Medulla oblongata (tissue), 1 donor: ENCODE measurements around the gene ATP2C2.
A peak's percentile ranks its signal among the peaks of the same experiment; 100 is the strongest.

Experiments
- DNase-seq: peaks from one replicate; pipeline ENCODE4 v3.0.0-alpha.2; 2015; ENCODE audit errors: extremely low spot score

ATP2C2 gene

GRCh38 chr16:84471316-84471715 is 103.0 kb downstream of the ATP2C2 start:
- no peak for DNase-seq

GRCh38 chr16:84471966-84472365 is 103.6 kb downstream of the ATP2C2 start:
- DNase-seq: no peak

DNA sequence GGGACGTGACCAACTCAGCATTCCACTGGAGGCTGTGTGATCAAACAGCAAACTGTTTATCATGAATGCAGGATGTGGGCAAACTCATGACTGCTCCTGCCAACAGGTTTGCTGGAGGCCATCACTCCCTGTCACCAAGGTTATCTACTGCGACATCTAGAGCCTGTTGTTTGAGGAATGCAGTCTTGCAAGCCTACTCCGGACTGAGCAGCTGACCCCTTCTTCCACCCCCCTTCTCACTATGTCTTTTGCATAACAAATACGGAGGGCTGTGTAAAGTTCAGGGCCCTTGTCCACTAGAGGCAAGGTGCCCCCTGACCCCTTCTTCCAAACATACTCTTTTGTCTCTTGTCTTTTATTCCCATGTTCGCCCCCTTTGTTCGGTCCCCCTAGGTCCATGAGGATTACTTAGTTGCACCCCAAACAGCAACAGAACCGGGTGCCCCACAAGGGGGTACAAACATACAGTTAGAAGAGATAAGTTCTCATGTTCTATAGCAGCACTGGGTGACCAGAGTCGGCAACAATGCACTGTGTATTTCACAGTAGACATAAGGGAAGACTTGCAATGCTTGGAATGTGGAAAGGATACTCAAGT is 107.4 kb downstream of the ATP2C2 start:
- no peak for DNase-seq

DNA sequence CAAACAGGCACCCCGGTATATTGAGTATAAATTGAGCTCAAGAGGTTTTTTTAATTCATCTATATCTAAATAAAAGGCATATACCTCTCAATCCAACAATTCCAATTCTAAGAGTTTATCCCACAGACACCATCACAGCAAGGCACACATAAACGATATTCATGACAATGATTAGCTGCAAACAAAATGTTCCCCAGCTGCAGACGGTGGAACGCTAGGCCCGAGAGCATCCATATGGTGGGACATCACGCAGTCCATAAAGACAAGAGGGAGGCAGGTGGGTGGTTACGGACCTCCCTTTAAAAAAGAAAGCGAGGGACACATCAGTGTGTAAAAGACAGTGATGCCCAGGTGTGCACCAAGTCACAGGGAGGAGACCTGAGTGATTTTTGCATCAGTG is 108.1 kb downstream of the ATP2C2 start:
- no peak for DNase-seq

- no peak for DNase-seq
These were observed 109.3 kb downstream of the ATP2C2 start for GRCh38 chr16:84477661-84478060.

DNA sequence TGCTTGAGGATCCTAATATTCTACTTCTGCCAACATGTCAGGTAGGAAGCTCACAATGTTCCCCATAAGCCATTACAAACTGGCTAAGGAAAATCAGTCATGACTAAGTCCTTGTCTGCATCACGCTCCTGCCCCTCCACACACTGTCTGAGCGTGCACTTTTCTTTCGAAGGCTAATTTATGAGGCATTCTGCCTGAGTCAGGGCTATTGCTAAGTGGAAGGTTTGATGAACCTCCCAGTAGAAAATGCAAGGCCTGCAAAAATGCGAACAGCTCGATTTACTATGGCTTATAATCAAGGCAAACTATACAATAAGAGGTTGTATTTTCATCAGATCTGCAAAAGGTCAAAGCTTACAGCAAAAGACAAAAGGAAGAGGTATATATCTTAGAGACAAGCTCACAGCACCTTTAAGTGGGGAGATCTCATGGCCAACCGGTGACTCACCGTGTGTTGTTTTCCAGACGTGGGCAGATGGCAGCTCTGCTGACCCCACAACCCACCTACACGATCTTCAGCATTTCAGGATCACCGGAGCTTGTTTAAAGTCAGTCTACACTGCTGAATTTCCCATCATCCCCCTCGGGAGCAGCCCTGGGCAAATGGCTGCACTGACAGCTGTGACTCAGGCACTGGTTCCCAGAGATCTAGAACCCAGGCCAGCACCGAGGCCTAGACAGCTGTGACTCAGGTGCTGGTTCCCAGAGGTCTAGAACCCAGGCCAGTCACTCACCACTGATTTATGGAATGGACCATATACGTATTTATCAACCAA is 110.0 kb downstream of the ATP2C2 start:
- DNase-seq: no peak

DNA sequence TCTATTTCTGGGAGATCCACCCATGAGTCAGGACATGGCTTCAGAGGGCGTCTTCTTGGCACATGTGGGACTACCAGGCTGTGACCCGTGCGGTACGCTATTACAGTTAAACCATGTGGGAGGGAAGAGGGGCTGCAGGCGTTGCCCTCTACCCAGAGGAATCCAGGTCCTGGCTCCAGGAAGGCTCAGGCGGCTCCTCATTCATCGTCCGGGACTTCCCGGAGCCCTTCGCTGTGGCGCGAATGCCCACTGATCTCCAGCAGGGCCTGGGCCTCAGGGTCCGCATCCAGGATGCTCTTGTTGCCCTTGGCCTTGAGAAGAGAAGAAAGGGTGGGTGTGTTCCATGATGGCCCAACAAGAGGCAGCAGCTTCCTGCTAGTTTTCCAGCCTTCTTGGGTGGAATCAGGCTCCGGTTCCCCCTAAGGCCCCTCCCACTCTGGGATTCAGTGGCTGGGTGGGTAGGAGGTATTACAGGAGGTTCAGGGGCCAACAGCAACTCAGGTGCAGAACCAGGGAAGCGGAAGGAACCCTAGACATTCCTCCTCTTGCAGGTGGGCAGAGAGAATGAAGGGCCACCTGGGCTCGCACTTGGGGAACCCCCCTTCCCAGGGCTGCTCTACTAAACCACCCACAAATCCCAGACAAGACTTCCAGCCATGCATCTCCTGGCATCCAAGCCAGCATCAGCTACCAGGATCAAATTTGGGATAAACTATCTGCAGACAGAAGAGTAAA is 111.5 kb downstream of the ATP2C2 start:
- DNase-seq: no peak

DNA sequence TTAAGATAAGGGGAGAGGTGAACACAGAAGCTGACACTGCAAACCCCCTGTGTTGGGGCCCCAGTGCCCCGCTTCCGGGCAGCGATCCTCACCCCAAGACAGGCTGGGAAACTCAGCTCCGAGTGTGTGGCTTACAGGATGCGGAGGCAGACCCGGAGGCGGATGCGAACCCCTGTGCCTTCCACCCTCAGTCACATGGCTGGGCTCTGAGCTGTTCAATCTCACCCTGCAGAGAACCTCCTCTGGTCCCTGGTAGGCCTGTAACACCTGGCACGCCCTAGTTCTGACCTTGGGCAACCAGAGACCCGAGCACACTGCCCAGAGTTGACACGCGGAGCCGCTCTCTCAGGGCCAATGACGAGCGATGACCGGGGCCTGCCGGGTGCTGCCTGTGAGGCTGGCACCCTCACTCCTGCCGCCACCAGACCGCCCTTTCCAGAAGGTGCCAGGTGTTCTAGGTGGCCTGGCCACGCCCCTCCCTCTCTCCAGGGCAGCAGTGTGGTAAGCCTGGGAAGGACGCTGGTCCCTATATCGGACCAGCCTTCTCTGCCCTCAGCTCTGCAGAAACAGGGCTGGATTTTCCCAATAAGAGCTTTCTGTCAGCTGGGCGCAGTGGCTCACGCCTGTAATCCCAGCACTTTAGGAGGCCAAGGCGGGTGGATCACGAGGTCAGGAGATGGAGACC is 112.9 kb downstream of the ATP2C2 start:
- no peak for DNase-seq

DNA sequence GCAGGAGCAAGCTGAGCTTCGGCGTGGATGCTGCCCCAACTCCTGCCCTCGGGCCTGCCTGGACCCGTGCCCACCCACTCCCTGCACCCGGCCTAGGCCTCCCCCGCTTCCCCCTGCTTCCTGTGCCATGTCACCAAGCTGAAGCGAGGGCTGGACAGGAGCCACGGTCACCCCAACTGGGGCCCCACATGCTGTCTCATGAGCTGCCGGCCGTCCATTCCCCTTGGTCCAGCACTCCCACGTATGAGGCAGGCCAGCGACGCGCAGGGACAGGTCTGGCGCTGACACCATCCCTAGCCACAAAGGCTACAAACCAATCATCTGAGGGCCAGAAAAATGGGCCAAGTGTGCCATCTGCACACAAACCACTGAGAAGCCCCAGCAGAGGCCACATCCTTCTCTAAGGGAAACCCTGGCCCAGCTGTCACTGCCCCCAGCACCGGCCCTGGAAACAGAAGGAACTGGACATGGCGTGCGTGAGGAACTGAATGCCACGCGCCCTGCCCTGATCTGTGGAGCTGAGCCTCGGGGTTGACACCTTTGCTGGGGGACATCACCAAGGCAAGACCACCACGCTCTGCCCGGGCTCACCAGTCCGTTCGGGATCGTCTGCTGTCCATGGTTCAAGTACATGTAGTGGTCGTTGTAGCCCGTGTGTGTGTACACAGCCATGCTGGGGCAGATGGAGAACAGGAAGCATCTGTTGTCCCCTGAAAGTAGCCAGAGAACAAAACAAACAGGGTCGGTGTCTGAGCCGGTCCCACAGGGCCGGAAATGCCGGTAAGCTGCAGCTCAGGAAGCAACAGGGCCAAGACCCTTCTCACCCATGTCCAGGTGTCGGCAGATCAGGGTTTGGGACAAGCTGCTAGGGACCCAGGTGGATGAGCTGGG is 113.9 kb downstream of the ATP2C2 start:
- DNase-seq: peak; percentile 17

- DNase-seq: no peak
These were observed 114.9 kb downstream of the ATP2C2 start for GRCh38 chr16:84482951-84483881.

- no peak for DNase-seq
These were observed 115.7 kb downstream of the ATP2C2 start for GRCh38 chr16:84483882-84484565.

DNA sequence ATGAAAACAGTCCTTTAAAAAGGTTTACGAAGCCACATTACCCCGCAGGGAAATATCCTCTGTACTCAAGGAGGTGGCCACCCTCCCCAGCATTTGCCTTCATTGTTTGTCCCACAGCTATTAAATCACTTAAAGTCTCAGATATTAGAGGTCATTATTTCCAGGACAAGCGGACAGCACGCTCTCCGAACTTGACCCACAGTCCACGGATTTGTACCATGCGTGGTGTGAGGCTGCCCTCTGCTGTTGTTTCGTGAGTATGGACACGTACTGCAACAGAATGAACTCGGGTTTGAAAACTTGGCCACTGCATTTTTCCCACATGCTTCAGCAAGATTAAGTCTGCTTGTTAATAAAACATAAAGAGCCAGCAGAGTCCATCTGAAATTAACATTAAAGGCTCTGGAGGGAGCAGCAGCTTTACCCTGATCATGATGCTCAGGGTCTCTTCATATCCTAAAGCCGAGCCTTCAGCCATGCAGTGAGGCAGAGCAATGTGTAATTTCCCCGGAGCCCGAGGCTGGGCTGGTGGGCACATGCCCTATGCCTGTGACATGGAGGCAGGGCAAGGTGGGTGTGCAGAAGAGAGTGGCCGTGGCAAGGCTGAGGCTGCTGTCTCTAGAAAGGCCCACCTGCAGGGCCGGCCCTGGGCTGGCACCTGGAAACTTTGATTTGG is 116.4 kb downstream of the ATP2C2 start:
- peak; percentile 90 for DNase-seq

DNA sequence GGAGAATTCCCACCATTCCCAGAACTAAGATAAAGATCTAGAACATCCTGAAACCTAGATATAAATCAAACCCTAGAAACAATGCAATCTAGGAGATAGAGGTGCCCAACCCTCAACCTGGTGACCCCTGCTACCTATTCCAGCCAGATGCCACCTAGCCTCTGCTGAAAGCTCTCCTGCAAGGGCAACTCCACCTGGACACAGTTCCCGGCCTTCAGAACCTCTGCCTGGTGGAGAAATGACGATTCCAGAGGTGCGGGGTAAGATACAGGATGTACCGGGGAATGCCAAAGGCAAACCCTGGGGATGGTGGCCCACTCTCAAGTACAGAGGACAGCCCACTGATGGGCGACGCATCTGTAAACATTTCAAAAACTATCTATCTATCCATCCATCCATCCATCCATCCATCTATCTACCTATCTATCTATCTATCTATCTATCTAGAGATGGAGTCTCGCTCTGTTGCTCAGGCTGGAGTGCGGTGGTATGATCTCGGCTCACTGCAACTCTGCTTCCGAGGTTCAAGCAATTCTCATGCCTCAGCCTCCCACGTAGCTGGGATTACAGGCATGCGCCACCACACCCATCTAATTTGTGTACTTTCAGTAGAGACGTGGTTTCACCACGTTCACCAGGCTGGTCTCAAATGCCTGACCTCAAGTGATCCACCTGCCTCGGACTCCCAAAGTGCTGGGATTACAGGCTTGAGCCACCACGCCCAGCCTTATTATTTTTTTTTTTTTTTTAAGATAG is 117.1 kb downstream of the ATP2C2 start:
- no peak for DNase-seq

DNA sequence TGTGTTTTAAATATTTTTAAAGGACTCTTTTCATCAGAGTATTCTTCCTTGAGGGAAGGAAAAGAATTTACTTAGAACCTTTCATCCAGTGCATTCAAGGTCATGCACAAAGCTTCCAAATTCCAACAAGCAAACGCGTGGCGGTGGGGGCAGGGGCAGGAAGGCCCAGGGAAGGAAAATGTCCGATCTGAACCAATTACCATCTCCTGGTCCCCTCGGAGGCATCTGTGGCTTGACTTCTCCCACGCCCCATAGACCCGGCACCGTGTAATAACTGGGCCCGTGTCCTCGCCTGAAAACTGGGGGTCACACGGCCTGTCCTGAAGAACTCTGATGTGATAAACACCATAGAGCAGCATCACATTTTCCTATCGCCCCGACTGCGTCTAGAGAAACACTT is 117.8 kb downstream of the ATP2C2 start:
- DNase-seq: no peak

GRCh38 chr16:84486551-84487235 is 118.4 kb downstream of the ATP2C2 start:
- no peak for DNase-seq

- DNase-seq: no peak
These were observed 119.0 kb downstream of the ATP2C2 start for GRCh38 chr16:84487358-84487757.

DNA sequence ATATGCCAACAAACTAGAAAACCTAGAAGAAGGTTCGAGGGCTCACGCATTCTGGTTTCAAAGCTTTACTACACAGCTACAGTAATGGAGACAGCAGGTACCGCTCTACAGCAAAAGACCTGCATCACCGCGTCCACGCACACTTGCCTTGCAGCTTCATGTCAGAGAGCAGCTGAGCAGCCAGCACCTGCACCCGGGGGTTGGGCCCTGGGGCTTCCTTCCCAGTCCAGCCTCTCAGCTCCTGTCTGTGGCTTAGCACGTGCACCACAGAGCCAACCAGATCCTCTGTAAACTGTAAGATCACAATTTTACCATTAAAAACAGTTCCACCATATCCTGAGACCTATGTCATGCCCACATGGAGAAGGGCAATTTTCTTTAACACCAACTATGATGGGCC is 120.8 kb downstream of the ATP2C2 start:
- DNase-seq: no peak

DNA sequence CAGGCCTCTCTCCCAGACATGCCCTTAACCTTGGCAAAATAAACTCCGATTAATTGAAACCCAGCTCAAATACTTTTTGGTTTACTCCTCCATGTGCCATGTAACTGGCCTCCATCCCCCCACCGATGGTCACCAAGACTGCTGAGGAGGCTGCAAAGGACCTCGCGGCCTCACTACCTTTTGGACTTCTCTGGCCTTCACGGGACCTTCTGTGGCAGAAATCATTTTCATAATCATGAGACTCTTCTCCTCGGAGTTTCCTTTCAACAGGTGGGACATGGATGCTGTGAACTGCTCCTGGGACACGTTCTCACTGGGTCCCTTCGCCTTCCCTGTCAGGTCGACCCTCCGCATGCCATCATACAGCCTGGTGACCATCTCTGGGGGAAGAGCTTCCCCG is 127.2 kb downstream of the ATP2C2 start:
- DNase-seq: no peak
